Neural crest cell (in vitro differentiated cells): ENCODE measurements around the gene LTA. TPM values are rescaled to one million over a fixed set of nuclear protein-coding genes. Genes with fewer than 3 reads are reported as not detected.
A peak's percentile ranks its signal among the peaks of the same experiment; 100 is the strongest.

Source experiments
- DNase-seq: peaks from one replicate; pipeline ENCODE4 v3.0.0; 2021; ENCODE audit warnings: low read depth, mixed read lengths, low spot score
- H3K27ac Mint-ChIP-seq: one replicate; pipeline ENCODE4 v1.8.0; 2021; ENCODE audit warnings: mild to moderate bottlenecking, mixed read lengths; ENCODE audit not compliant: unreplicated experiment
- H3K27me3 Mint-ChIP-seq: 2 replicates; pipeline ENCODE4 v1.8.0; 2021; ENCODE audit warnings: low read depth, mild to moderate bottlenecking, mixed read lengths
- H3K36me3 Mint-ChIP-seq: 2 replicates; pipeline ENCODE4 v1.8.0; 2021; ENCODE audit warnings: low read depth, mild to moderate bottlenecking, mixed read lengths
- H3K4me1 Mint-ChIP-seq: 2 replicates; pipeline ENCODE4 v1.8.0; 2021; ENCODE audit warnings: mixed read lengths
- H3K4me3 Mint-ChIP-seq: one replicate; pipeline ENCODE4 v1.8.0; 2021; ENCODE audit warnings: mild to moderate bottlenecking, mixed read lengths
- H3K9me3 Mint-ChIP-seq: 2 replicates; pipeline ENCODE4 v1.8.0; 2021; ENCODE audit warnings: mixed read lengths
- CTCF ChIP-seq: fragments of 200-600 bp; sonication (generic); conservative IDR thresholded peaks from 2 replicates; pipeline ENCODE4 v1.5.0; 2021; ENCODE audit warnings: antibody characterized with exemption, mild to moderate bottlenecking
- total RNA-seq: library from RNA; stranded (reverse); gene quantifications from 2 replicates; pipeline ENCODE4 v1.2.1, GENCODE V29; 2021

LTA gene
- total RNA-seq, 1 donor from 2014 or later = 0.26 TPM

GRCh38 chr6:31544676-31545075 is 27.4 kb upstream of the LTA start:
- Mint-ChIP-seq H3K9me3 (no peaks in the 10 kb centered on the region), H3K4me3 (peak overlapping the region; percentile 78), H3K4me1 (peaks cover 66% of the 10 kb centered on the region), H3K27ac (no peak overlapping the region), H3K27me3 (no peaks in the 10 kb centered on the region), H3K36me3 (peaks cover 15% of the 10 kb centered on the region)
- DNase-seq = no peak
- no peak for TF ChIP-seq CTCF

GRCh38 chr6:31545291-31545690 is 26.8 kb upstream of the LTA start:
- H3K27ac Mint-ChIP-seq = no peak overlapping the region
- no peaks in the 10 kb centered on the region for H3K27me3 Mint-ChIP-seq
- peaks cover 10% of the 10 kb centered on the region for H3K36me3 Mint-ChIP-seq
- H3K4me1 Mint-ChIP-seq = peaks cover 60% of the 10 kb centered on the region
- DNase-seq = no peak
- TF ChIP-seq CTCF = no peak
- H3K4me3 Mint-ChIP-seq = peak overlapping the region; percentile 87
- H3K9me3 Mint-ChIP-seq = no peaks in the 10 kb centered on the region

GRCh38 chr6:31546339-31546957 is 25.6 kb upstream of the LTA start, which contains the start of gene ATP6V1G2:
ATP6V1G2 (minus strand) TSS chr6:31546608; CDS start chr6:31546559, 49 bp downstream.
- peak; percentile 96 for TF ChIP-seq CTCF
- Mint-ChIP-seq H3K4me1 (peaks cover 52% of the 10 kb centered on the region), H3K27ac (peak within 1 kb of the TSS; percentile 91), H3K36me3 (peaks cover under 1% of the 10 kb centered on the region), H3K9me3 (no peaks in the 10 kb centered on the region), H3K27me3 (no peaks in the 10 kb centered on the region), H3K4me3 (peak within 1 kb of the TSS; percentile 87)
- DNase-seq = peak; percentile 89

GRCh38 chr6:31546958-31547726 is 24.9 kb upstream of the LTA start, which contains the start of gene NFKBIL1:
NFKBIL1 (plus strand) TSS chr6:31547608; CDS start chr6:31547695, 87 bp downstream.
- H3K36me3 Mint-ChIP-seq = no peaks in the 10 kb centered on the region
- H3K27ac Mint-ChIP-seq = peak within 1 kb of the TSS; percentile 91
- no peaks in the 10 kb centered on the region for H3K27me3 Mint-ChIP-seq
- H3K4me3 Mint-ChIP-seq = peak within 1 kb of the TSS; percentile 87
- no peaks in the 10 kb centered on the region for H3K9me3 Mint-ChIP-seq
- TF ChIP-seq CTCF = peak; percentile 7
- peaks cover 46% of the 10 kb centered on the region for H3K4me1 Mint-ChIP-seq
- peak; percentile 79 for DNase-seq

- DNase-seq = no peak
- peaks cover 40% of the 10 kb centered on the region for H3K4me1 Mint-ChIP-seq
These were observed 24.2 kb upstream of the LTA start for GRCh38 chr6:31547727-31548543.

More at GRCh38 chr6:31547727-31548543, 24.2 kb upstream of the LTA start:
- no peaks in the 10 kb centered on the region for H3K27me3 Mint-ChIP-seq
- TF ChIP-seq CTCF = no peak
- no peaks in the 10 kb centered on the region for H3K9me3 Mint-ChIP-seq
- peak overlapping the region; percentile 91 for H3K27ac Mint-ChIP-seq
- H3K36me3 Mint-ChIP-seq = no peaks in the 10 kb centered on the region
- H3K4me3 Mint-ChIP-seq = peak overlapping the region; percentile 87
